Hematopoietic multipotent progenitor cell (in vitro differentiated cells): ENCODE results near the gene FIGNL1. TPM values are rescaled to one million over a fixed set of nuclear protein-coding genes. Genes with fewer than 3 reads are reported as not detected.

Experiments used
- DNase-seq, 3 donors: peaks; one replicate each; pipeline ENCODE4 v3.0.0-alpha.2; 2011 to 2015; ENCODE audit warnings: low read depth in 2 of 3, low spot score in 2 of 3
- total RNA-seq: library from RNA; depleted of rRNA; stranded (reverse); fragments of >200 nt; gene quantifications from one replicate; pipeline ENCODE4 v1.2.3, GENCODE V29; 2012

The FIGNL1 gene, protein sequence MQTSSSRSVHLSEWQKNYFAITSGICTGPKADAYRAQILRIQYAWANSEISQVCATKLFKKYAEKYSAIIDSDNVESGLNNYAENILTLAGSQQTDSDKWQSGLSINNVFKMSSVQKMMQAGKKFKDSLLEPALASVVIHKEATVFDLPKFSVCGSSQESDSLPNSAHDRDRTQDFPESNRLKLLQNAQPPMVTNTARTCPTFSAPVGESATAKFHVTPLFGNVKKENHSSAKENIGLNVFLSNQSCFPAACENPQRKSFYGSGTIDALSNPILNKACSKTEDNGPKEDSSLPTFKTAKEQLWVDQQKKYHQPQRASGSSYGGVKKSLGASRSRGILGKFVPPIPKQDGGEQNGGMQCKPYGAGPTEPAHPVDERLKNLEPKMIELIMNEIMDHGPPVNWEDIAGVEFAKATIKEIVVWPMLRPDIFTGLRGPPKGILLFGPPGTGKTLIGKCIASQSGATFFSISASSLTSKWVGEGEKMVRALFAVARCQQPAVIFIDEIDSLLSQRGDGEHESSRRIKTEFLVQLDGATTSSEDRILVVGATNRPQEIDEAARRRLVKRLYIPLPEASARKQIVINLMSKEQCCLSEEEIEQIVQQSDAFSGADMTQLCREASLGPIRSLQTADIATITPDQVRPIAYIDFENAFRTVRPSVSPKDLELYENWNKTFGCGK
- 8.6 TPM for total RNA-seq

DNA sequence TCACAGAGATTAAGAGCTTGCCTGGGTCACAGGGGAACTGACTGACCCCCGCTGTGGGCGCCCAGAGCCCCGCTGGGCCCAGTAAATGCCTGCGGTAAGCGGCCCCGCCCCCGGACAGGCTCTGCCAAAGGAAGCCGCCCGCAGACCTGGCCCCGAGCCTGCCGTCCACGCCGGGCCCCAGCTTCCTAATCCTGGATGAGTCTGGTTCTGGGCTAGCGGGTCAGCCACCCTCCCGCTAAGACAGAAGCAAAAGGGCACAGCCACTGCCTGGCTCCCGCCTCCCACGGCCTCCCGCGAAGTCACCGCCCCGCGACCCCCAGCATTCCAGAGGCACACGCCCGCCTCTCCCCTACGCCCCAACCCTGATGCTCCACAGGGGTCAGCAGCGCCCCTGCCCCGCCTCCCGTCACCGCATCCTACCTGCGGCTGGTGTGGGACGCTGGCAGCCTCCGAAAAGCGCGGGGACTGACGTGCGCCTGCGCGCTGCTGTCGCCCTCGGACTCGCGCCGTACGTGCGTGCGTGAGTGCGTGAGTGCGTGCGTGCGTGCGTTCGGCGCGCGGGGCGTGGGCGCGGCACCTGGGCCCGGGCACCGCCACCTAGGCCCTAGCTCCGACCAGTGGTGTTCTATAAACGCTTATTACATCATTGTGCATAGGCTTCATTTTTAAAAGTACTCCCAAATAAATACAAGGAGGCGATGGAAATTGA, at the start of gene FIGNL1:
Gene FIGNL1, minus strand, starts transcription at position 470 of the 709 bp plus-strand sequence. CDS start 3,063 bp downstream, outside the sequence.
- DNase-seq = peak; percentile 63 to 74 (median 63)

- DNase-seq = no peak
Measured at GRCh38 chr7:50499092-50499491, 48.9 kb upstream of the FIGNL1 start.

DNA sequence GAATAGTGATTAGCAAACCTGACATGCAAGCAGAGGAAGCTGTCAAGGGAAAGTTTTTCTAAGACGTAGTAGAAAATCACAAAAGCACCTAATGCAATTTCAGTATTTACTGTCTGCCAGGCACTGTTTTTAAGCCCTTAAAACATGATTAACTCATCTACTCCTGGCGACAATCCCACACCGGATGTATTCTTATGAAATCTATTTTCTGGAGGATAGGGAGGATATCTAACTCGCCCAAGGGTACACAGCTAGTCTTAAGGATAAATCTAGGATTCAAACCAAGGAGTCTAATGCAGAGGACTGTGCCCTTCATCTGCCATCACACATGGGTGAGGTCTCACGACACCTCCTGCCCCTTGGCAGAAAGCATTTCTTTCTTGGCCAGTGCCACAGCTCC, 47.8 kb upstream of the FIGNL1 start:
- DNase-seq = no peak

GRCh38 chr7:50497068-50497642, 47.0 kb upstream of the FIGNL1 start:
- peak in 2 of 3 donors; percentile 86 to 94 for DNase-seq

DNA sequence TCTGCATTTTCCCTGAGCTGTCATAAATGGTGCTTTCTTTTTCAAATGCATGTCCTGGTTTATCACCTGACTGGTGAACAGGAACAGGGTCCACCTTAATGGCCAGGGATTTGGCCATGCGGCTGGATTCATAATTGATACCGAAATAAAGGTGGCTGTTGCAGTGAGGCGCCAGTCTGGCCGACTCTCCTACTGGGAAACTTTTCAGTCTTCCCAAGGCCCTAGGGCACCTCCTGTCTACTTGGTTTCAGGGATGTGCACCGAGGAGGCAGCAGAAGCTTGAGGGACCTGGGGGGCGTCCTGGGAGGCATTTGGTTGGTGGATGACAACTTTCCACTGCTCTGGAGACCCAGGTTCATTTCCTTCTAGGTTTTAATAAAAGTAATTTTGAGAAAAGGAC, 46.4 kb upstream of the FIGNL1 start:
- DNase-seq = no peak

- DNase-seq = no peak
Measured at GRCh38 chr7:50495746-50496145, 45.6 kb upstream of the FIGNL1 start.

DNA sequence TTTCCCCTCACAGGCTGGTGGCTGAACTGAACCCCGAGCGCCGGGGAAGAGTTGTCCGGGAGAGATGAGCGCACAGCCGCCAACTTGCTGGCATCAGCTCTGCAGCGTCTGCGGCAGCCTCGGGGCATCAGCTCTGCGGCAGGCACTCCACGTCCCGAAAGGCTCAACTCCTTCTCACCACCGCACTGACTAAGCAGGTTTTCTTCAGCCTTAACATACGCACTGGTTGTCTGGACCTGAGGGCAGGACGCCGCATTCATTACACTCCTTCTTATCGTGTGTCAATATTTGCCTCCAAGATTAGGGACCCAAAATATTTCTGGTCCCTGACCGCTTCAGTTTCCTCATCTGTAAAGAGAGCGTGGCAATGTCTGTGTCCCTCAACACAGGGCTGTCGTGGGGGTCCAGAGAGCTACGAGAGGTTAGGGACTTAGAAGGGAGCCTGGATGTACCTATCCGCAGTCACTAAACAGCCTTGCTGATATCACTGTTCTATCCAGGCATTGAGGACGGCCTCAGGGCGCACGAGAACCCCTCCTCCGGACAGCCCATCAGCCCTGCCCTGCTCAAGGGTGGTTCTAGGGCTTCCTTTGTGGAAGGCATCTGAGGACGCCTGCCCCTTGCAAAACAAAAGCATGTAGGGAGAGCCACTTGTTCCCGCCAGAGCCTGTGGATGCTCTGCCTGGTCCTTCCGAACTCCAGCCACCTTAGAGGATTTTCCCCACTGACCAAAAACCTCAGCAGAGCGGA, 42.8 kb upstream of the FIGNL1 start:
- no peak for DNase-seq

DNA sequence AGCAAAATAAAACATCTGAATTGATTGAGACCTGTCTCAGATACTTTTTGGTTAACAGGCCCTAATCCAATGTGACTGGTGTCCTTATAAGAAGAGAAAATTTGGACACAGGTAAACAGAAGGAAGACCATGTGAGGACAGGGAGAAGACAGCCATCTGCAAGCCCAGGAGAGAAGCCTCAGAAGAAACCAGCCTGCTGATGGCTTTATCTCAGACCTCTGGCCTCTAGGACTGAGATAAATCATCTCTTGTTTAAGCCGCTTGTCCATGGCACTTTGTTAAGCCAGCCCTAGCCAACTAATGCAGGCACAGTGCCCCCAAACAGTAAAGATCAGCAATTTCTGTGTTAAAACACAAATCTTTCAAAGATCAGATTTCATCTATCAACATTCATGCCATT, 41.8 kb upstream of the FIGNL1 start:
- no peak for DNase-seq

DNA sequence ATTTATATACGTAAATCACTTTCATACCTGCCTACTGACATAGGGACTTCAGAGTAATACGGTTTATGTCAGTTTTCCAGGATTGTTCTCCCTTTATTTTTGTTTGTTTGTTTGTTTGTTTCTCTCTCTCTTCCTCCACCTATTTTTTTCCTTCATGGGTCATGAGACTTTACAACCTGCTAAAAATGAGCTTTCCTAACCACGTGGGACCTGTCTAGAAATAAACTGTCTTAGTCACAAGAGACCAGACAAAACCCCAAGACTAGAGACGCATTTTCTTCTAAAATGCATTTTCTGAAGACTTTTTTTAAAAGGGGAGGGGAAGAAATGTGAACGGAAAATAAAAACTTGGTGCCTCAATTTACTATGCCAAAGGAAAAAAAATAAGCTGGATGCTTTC, 41.1 kb upstream of the FIGNL1 start:
- DNase-seq = no peak

- DNase-seq = no peak
Measured at GRCh38 chr7:50488379-50488778, 38.2 kb upstream of the FIGNL1 start.

- DNase-seq = no peak
Measured at GRCh38 chr7:50486512-50486911, 36.4 kb upstream of the FIGNL1 start.

DNA sequence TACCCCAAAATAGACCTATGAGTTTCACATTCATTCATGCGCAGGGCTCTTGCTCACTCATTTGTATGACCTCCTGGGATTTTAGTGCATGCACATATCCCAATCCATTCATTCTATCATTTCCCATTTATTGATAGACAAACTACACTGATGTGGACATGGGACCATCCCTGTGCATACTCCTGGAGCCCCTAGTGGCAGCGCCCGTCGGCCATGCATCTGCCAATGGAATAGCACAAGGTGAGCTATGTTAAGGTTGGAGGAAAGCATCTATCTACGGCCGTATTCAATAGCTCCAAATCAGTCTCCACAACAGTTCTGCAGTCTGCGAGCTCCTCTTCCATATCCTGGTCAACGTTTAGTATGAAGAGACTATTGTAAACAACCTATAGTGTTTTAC, 31.7 kb upstream of the FIGNL1 start:
- no peak for DNase-seq

DNA sequence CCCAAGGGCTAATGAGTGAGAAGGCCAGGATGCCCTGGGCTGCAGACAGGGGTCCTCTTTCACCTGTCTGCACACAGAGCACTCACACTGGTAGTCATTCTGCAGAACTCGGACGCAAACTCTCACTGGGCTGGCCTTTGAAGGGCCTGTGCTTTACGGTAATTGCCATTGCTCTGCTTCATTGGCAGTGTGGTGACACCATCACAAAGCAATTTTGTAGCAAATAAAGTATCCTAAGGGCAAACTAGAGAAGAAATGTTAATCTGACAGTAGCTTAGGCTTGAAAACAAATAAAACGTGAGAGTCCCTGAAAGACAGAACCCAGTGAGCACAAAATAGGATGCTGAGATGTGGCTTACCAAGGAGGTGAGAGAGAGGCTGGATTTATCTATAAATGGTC, 30.6 kb upstream of the FIGNL1 start:
- no peak for DNase-seq

DNA sequence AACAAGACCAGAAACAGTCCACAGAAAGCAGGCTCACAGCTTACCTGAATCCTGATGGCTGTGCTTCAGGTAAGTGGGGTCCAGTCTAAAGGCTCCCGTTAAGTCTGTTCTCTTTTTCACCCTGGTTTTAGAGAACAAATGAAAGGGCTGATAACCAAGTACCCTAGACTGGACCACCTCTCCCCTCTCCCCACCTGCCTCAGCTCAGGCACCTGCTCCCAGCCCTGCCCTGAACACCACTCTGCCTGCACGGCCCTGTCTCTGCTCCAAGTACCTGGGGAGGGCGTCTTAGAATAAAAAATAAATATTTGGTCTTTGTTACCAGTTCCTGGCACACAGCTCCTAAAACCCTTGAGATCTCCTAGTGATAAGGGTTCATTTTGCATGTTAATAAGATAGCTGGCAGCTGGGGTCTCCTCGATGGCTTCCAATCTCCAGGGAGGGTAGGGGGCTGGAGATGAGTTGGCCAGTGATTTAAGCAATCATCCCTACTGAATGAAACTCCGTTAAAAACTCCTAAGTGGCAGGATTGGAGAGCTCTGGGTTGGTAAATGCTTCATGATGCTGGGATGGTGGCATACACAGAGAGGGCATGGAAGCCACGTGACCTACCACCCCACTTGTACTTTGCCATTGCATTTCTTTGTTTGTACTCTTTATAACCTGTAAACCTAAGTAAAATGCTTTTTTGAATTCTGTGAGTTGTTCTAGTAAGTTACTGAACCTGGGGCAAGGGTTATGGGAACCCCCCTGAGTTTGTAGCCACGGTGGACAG, 29.8 kb upstream of the FIGNL1 start:
- no peak for DNase-seq

DNA sequence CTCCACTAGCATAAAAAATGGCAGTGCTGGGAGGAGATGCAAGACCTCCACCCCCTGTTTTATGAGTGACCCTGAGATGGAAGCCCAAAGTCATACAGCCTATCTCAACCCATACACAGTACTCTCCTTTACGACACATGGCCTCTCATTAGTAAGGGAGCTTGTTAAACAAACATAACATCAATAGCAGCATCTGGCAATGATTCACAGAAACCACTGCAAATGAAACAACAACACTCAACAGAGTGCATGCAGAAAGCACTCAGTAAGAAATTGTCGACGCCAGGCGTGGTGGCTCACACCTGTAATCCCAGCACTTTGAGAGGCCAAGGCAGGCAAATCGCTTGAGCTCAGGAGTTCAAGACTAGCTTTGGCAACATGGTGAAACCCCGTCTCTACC, 27.5 kb upstream of the FIGNL1 start:
- DNase-seq = no peak

DNA sequence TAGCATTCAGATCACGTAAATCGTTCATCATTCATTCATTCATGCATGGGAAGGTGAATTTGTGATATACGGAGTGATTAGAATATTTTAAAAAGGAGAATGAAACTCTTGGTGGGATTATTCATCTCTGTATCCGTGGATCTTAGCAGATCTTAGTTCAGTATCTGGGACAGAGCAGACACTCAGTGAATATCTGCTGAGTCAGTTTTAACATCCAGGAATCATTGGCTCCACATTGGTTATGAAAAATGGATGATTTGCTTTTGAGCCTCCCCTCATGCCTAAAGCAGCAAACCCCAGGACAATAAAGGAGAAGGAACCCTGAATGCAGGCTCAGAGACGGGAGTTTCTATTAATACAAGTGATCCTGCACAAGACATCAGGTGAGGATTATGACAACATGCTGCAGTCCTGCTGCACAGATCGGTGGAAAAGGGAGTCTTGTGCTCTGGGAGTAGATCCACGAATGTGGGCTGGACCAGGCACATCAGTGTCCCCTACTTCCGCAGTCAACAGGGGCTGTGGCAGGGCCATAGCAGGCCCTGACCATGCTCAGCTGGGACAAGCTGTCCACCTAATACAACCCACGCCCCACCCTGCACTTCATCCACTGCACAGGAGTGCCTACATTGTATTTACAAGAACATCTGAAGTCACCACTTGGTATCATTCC, 26.9 kb upstream of the FIGNL1 start:
- no peak for DNase-seq

GRCh38 chr7:50475340-50475739, 25.2 kb upstream of the FIGNL1 start:
- DNase-seq = no peak

- no peak for DNase-seq
Measured at GRCh38 chr7:50474382-50475160, 24.4 kb upstream of the FIGNL1 start.
